Right lobe of liver (tissue), 4 donors: Measurements from ENCODE around the gene CADM2.

Experiments used
- CTCF ChIP-seq, 4 donors: fragments of 200-600 bp in 3 of 4; fragments of 450-650 bp in 1 of 4; IDR thresholded peaks; one replicate each; pipeline versions ENCODE4 v1.5.1 to v1.8.0; 2016 to 2022; ENCODE audit warnings: antibody characterized with exemption in 4 of 4, mild to moderate bottlenecking in 2 of 4
- POLR2A ChIP-seq: fragments of 450-650 bp; IDR thresholded peaks from one replicate; pipeline ENCODE4 v1.6.1; 2017; ENCODE audit warnings: antibody characterized with exemption, mild to moderate bottlenecking
- donor health status: DM: no; HTN: no; CAD: no.
- donor health status: DM: no; HTN: no; CAD: no.
- donor health status: DM: no; HTN: yes; CAD: no.

DNA sequence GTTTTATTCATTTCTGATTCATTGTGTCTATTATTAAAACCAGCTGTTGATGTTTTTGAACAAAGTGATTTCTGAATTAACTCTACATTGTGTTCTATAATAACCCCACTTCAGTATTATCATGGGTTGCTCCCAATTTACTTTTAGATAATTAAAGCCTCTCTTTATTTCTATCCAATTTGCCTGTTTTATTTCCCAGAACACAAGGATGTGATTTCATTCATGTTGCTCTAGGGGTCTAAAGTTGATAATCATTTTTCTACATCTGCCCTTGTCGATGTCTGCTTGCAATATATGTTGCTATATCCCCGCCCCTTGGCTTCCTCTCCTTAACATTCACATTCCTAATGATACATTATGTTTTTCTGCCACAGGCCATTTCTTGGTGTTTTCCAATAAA lies 747.3 kb downstream of the CADM2 start:
- TF ChIP-seq POLR2A, result no peak
- TF ChIP-seq CTCF (IDR thresholded peaks at IDR 0.05), result no peak
